GM12872 (cell line): Measurements from ENCODE around the gene AGMO.

Experiments used
- TF ChIP-seq, protein P1 (sequence below): IDR thresholded peaks from 3 replicates; pipeline ENCODE4 v1.5.1; 2011; ENCODE audit warnings: low read depth, mild to moderate bottlenecking, low read length, moderate library complexity; ENCODE audit not compliant: insufficient read depth

AGMO gene

GRCh38 chr7:15471669-15471950 is 90.2 kb downstream of the AGMO start:
- TF ChIP-seq, protein P1, sequence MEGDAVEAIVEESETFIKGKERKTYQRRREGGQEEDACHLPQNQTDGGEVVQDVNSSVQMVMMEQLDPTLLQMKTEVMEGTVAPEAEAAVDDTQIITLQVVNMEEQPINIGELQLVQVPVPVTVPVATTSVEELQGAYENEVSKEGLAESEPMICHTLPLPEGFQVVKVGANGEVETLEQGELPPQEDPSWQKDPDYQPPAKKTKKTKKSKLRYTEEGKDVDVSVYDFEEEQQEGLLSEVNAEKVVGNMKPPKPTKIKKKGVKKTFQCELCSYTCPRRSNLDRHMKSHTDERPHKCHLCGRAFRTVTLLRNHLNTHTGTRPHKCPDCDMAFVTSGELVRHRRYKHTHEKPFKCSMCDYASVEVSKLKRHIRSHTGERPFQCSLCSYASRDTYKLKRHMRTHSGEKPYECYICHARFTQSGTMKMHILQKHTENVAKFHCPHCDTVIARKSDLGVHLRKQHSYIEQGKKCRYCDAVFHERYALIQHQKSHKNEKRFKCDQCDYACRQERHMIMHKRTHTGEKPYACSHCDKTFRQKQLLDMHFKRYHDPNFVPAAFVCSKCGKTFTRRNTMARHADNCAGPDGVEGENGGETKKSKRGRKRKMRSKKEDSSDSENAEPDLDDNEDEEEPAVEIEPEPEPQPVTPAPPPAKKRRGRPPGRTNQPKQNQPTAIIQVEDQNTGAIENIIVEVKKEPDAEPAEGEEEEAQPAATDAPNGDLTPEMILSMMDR = no peak

- TF ChIP-seq, protein P1 = no peak
Measured at GRCh38 chr7:15470825-15471668, 90.8 kb downstream of the AGMO start.

GRCh38 chr7:15464667-15465121 is 97.1 kb downstream of the AGMO start:
- TF ChIP-seq, protein P1 = no peak

GRCh38 chr7:15463801-15464666 is 97.8 kb downstream of the AGMO start:
- TF ChIP-seq, protein P1 = no peak

DNA sequence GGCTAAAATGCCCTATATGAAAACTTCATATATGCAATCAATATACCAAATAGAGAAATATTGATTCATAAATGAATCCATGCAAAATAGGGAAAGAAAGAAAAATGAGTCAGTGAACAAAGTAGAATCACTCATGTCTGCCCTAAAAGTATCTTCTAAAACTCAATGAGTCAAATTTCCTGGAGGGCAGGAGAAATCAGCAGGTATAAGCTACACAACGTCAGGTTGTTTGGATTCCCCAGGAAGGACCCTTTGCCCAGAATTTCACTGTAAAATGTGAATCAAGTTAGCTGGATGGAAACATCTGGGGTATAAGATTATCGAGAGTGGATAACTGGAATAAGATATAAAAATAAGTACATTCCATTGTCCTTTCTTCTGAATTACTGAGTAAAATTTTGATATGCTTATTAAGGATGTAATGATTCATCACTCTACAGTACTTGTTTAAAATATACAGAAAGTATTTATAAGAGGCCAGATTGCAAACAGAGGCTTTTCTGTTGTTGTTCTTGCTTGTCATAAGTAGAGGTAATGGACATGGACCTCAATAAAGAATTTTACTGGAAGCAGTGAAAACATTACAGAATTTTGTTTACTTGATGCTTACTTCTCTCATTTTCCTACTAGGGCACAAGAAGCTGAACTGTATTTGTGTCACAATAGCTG is 99.0 kb downstream of the AGMO start:
- TF ChIP-seq, protein P1 = no peak

DNA sequence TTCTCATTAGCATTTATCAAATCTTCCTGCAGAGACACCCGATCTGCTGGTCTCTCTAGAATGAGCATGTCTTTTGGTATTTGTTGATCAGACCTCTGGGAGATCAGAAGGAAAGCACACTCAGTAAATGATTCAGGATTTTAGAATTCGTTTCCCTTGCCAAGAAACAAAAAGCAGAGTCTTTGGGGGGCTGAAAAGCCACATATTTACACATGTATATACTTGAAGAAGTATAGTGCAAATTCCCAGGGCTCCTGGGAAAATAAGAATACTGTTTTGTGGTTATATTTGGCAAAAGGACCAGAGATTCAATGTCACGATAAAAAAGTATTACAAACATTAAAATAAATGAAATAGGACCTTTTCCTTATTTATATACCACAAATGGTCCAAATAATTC is 100.2 kb downstream of the AGMO start:
- TF ChIP-seq, protein P1 = no peak
